HepG2 (cell line): ENCODE measurements around the gene CXXC5. TPM values are rescaled to one million over a fixed set of nuclear protein-coding genes. Genes with fewer than 3 reads are reported as not detected.

Experiments
- ADNP ChIP-seq: sonication (generic); formaldehyde crosslinking; IDR thresholded peaks from 2 replicates; pipeline ENCODE4 v1.4.0; 2020; ENCODE audit warnings: missing genetic modification reagents
- ATF7 ChIP-seq, 2 experiments: fragments of 450-650 bp in 1 of 2; sonication (generic) in 1 of 2; formaldehyde crosslinking in 1 of 2; IDR thresholded peaks; 2 replicates each; pipeline versions ENCODE4 v1.4.0 to v1.6.1; 2016 to 2020; ENCODE audit warnings: antibody characterized with exemption in 1 of 2, mild to moderate bottlenecking in 1 of 2, missing genetic modification reagents in 1 of 2
- GFI1 ChIP-seq: sonication (generic); formaldehyde crosslinking; IDR thresholded peaks from 2 replicates; pipeline ENCODE4 v1.5.0; 2020; ENCODE audit warnings: missing genetic modification reagents, mild to moderate bottlenecking, borderline replicate concordance
- MAFK ChIP-seq, 2 experiments: IDR thresholded peaks in 1 of 2; conservative IDR thresholded peaks in 1 of 2; 2 replicates each; pipeline ENCODE4 v1.6.1; 2011; ENCODE audit warnings: improper control_type of control experiment in 2 of 2, low read length in 2 of 2
- NR3C1 ChIP-seq: sonication (generic); formaldehyde crosslinking; IDR thresholded peaks from 2 replicates; pipeline ENCODE4 v1.4.0; 2020; ENCODE audit warnings: missing genetic modification reagents
- TOPORS ChIP-seq: sonication (generic); formaldehyde crosslinking; IDR thresholded peaks from 2 replicates; pipeline ENCODE4 v1.8.0; 2023; ENCODE audit warnings: mild to moderate bottlenecking, missing genetic modification reagents
- YEATS2 ChIP-seq: sonication (generic); formaldehyde crosslinking; IDR thresholded peaks from 2 replicates; pipeline ENCODE4 v1.4.0; 2020; ENCODE audit warnings: missing genetic modification reagents, borderline replicate concordance
- ZBTB8A ChIP-seq: sonication (generic); formaldehyde crosslinking; IDR thresholded peaks from 2 replicates; pipeline ENCODE4 v1.4.0; 2020; ENCODE audit warnings: mild to moderate bottlenecking, low read depth, missing genetic modification reagents, borderline replicate concordance
- ZNF138 ChIP-seq: sonication (generic); formaldehyde crosslinking; IDR thresholded peaks from 2 replicates; pipeline ENCODE4 v1.5.0; 2020; ENCODE audit warnings: mild to moderate bottlenecking, low read depth, missing genetic modification reagents
- ZNF3 ChIP-seq: IDR thresholded peaks from 2 replicates; pipeline ENCODE4 v1.7.0; 2017; ENCODE audit warnings: inconsistent platforms
- ZNF350 ChIP-seq: sonication (generic); formaldehyde crosslinking; IDR thresholded peaks from 2 replicates; pipeline ENCODE4 v1.4.0; 2020; ENCODE audit warnings: mild to moderate bottlenecking, low read depth, missing genetic modification reagents, borderline replicate concordance
- ZNF569 ChIP-seq: sonication (generic); formaldehyde crosslinking; IDR thresholded peaks from 2 replicates; pipeline ENCODE4 v1.5.0; 2020; ENCODE audit warnings: mild to moderate bottlenecking, missing genetic modification reagents, moderate library complexity, borderline replicate concordance
- ZNF616 ChIP-seq: sonication (generic); formaldehyde crosslinking; IDR thresholded peaks from 2 replicates; pipeline ENCODE4 v1.5.0; 2020; ENCODE audit warnings: low read depth, mild to moderate bottlenecking, missing genetic modification reagents
- ZNF724P ChIP-seq: sonication (generic); formaldehyde crosslinking; IDR thresholded peaks from 2 replicates; pipeline ENCODE4 v1.8.0; 2022; ENCODE audit warnings: missing genetic modification reagents, borderline replicate concordance
- ZNF782 ChIP-seq: sonication (generic); formaldehyde crosslinking; IDR thresholded peaks from 2 replicates; pipeline ENCODE4 v1.4.0; 2020; ENCODE audit warnings: missing genetic modification reagents, mild to moderate bottlenecking, borderline replicate concordance
- ZSCAN12 ChIP-seq: sonication (generic); formaldehyde crosslinking; IDR thresholded peaks from 2 replicates; pipeline ENCODE4 v1.9.0; 2021; ENCODE audit warnings: mild to moderate bottlenecking, missing genetic modification reagents
- polyA plus RNA-seq, 8 experiments: library from polyadenylated mRNA; depleted of rRNA in 3 of 8; stranded (reverse) in 7 of 8; unstranded in 1 of 8; fragments of >200 nt; fragmentation: Illumina TruSeq in 4 of 8; extraction: Trizol in 4 of 8; gene quantifications; 2 replicates each; pipeline versions ENCODE4 v1.2.1 to v1.2.3, GENCODE V29; 2011 to 2016; ENCODE audit warnings: low read depth in 4 of 8, missing spikeins in 1 of 8, mixed read lengths in 1 of 8; ENCODE audit not compliant: insufficient read depth in 1 of 8
- total RNA-seq, 5 experiments: library from RNA; depleted of rRNA; stranded (reverse); fragments of >200 nt; fragmentation: Illumina TruSeq; extraction: Trizol; gene quantifications; 2 replicates each; pipeline ENCODE4 v1.2.3, GENCODE V29; 2016; ENCODE audit warnings: low read depth in 1 of 5
- TF ChIP-seq, protein P1 (sequence below): sonication (generic); formaldehyde crosslinking; IDR thresholded peaks from 2 replicates; pipeline ENCODE4 v1.4.0; 2020; ENCODE audit warnings: missing genetic modification reagents
- TF ChIP-seq, protein P2 (sequence below): fragments of 450-650 bp; IDR thresholded peaks from 2 replicates; pipeline ENCODE4 v1.6.1; 2016
- TF ChIP-seq, protein P3 (sequence below): fragments of 450-650 bp; IDR thresholded peaks from 2 replicates; pipeline ENCODE4 v1.6.1; 2017

Gene CXXC5
- total and polyA plus RNA-seq, 2 of the 13 experiments (the other 11 are each of a cell fraction or from before 2014, with no cell fraction given) = 32.3 to 33.0 TPM

DNA sequence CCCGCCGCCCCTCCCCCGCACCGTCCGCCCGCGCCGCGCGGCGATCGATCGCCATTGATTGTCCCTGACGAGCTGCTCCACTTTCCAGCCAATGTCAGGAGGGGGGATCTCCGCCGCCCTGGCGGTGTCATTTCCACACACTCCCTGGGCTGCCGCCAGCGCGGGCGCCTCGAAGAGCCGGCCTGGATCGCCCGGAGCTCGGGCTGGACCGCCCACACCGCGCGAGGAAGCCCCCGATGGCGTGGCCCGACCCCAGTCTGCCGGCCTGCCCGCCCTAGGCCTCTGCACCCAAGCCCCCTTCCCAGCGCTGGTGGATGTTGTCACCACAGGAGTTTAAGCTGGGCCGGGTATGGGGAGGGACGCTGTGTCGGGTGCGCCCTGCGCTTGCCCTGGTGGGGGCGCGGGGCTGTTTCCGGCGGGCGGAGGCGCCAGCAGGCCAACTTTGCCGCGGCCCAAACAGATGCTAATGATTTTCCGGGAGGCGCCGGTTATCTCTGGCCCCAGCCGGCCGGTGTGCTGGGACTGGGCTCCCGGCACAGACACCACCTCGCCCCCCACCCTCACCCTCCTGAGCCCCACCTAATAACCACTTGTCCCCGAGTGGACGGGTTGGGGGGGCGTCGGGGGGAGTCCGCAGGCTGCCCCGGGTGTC, 10.6 kb upstream of the CXXC5 start (continued):
- TF ChIP-seq, protein P1, sequence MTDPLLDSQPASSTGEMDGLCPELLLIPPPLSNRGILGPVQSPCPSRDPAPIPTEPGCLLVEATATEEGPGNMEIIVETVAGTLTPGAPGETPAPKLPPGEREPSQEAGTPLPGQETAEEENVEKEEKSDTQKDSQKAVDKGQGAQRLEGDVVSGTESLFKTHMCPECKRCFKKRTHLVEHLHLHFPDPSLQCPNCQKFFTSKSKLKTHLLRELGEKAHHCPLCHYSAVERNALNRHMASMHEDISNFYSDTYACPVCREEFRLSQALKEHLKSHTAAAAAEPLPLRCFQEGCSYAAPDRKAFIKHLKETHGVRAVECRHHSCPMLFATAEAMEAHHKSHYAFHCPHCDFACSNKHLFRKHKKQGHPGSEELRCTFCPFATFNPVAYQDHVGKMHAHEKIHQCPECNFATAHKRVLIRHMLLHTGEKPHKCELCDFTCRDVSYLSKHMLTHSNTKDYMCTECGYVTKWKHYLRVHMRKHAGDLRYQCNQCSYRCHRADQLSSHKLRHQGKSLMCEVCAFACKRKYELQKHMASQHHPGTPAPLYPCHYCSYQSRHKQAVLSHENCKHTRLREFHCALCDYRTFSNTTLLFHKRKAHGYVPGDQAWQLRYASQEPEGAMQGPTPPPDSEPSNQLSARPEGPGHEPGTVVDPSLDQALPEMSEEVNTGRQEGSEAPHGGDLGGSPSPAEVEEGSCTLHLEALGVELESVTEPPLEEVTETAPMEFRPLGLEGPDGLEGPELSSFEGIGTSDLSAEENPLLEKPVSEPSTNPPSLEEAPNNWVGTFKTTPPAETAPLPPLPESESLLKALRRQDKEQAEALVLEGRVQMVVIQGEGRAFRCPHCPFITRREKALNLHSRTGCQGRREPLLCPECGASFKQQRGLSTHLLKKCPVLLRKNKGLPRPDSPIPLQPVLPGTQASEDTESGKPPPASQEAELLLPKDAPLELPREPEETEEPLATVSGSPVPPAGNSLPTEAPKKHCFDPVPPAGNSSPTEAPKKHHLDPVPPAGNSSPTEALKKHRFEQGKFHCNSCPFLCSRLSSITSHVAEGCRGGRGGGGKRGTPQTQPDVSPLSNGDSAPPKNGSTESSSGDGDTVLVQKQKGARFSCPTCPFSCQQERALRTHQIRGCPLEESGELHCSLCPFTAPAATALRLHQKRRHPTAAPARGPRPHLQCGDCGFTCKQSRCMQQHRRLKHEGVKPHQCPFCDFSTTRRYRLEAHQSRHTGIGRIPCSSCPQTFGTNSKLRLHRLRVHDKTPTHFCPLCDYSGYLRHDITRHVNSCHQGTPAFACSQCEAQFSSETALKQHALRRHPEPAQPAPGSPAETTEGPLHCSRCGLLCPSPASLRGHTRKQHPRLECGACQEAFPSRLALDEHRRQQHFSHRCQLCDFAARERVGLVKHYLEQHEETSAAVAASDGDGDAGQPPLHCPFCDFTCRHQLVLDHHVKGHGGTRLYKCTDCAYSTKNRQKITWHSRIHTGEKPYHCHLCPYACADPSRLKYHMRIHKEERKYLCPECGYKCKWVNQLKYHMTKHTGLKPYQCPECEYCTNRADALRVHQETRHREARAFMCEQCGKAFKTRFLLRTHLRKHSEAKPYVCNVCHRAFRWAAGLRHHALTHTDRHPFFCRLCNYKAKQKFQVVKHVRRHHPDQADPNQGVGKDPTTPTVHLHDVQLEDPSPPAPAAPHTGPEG (CRISPR knock-in tag) = peak; percentile 74; the same call in 1 of the 2 replicates
- TF ChIP-seq, protein P2, sequence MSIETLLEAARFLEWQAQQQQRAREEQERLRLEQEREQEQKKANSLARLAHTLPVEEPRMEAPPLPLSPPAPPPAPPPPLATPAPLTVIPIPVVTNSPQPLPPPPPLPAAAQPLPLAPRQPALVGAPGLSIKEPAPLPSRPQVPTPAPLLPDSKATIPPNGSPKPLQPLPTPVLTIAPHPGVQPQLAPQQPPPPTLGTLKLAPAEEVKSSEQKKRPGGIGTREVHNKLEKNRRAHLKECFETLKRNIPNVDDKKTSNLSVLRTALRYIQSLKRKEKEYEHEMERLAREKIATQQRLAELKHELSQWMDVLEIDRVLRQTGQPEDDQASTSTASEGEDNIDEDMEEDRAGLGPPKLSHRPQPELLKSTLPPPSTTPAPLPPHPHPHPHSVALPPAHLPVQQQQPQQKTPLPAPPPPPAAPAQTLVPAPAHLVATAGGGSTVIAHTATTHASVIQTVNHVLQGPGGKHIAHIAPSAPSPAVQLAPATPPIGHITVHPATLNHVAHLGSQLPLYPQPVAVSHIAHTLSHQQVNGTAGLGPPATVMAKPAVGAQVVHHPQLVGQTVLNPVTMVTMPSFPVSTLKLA = no peak
- TF ChIP-seq ZNF350 (CRISPR knock-in tag) (peak; percentile 73), ZNF569 (CRISPR knock-in tag) (no peak), ZNF782 (peak; percentile 51; the same call in 1 of the 2 replicates), YEATS2 (peak; percentile 37; the same call in 1 of the 2 replicates), ATF7 (IDR thresholded peaks at IDR 0.05) (no peak), ATF7 (CRISPR knock-in tag; IDR thresholded peaks at IDR 0.05) (peak; percentile 70), ZNF616 (CRISPR knock-in tag) (no peak), GFI1 (CRISPR knock-in tag) (peak; percentile 65; the same call in 1 of the 2 replicates), ZNF3 (CRISPR knock-in tag) (no peak), ZNF724P (CRISPR knock-in tag) (peak; percentile 69; the same call in 1 of the 2 replicates), ZBTB8A (CRISPR knock-in tag) (0 out of 2 replicates have a peak, but pooled peaks have one; percentile 30), NR3C1 (CRISPR knock-in tag) (no peak), MAFK (conservative IDR thresholded peaks at IDR 0.05 in 1 of 2, IDR thresholded peaks at IDR 0.05 in 1 of 2; ENCODE audit: low read length in 2 of 2) (no peak), ZSCAN12 (0 out of 2 replicates have a peak, but pooled peaks have one; percentile 31), TOPORS (CRISPR knock-in tag) (peak; percentile 76; the same call in 1 of the 2 replicates), ADNP (CRISPR knock-in tag) (0 out of 2 replicates have a peak, but pooled peaks have one; percentile 10), ZNF138 (CRISPR knock-in tag) (no peak)
- TF ChIP-seq, protein P3, sequence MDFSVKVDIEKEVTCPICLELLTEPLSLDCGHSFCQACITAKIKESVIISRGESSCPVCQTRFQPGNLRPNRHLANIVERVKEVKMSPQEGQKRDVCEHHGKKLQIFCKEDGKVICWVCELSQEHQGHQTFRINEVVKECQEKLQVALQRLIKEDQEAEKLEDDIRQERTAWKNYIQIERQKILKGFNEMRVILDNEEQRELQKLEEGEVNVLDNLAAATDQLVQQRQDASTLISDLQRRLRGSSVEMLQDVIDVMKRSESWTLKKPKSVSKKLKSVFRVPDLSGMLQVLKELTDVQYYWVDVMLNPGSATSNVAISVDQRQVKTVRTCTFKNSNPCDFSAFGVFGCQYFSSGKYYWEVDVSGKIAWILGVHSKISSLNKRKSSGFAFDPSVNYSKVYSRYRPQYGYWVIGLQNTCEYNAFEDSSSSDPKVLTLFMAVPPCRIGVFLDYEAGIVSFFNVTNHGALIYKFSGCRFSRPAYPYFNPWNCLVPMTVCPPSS = no peak
